B cell (primary cell): ENCODE data around the gene ATPAF1. TPM values are rescaled to one million over a fixed set of nuclear protein-coding genes. Genes with fewer than 3 reads are reported as not detected.

ENCODE experiments used
- ATAC-seq: fragments of 200-7000 bp; cut with Tn5 transposase; one replicate; pipeline ENCODE4 v1.10.0; 2021; ENCODE audit warnings: low read depth, mild to moderate bottlenecking, moderate number of reproducible peaks, moderate library complexity
- CTCF ChIA-PET: fragments of 350-600 bp; sonication (Branson Sonifier 250); formaldehyde crosslinking; loops from one replicate; lab custom pipeline; 2021; ENCODE audit warnings: antibody characterized with exemption, inconsistent platforms; lab: Charles Lee
- POLR2A ChIA-PET: fragments of 350-600 bp; sonication (Branson Sonifier 250); formaldehyde crosslinking; loops from one replicate; lab custom pipeline; 2021; ENCODE audit warnings: antibody characterized with exemption; lab: Charles Lee
- DNase-seq: peaks from one replicate; pipeline ENCODE4 v3.0.0; 2013
- H2AFZ ChIP-seq: 2 replicates; pipeline ENCODE4 v1.6.1; 2012; ENCODE audit warnings: mild to moderate bottlenecking, low read depth, low read length; ENCODE audit not compliant: insufficient read depth, poor library complexity, severe bottlenecking
- H3K27ac ChIP-seq, 2 donors: 1 replicate in 1 of 2; 2 replicates in 1 of 2; pipeline ENCODE4 v1.5.1; 2012 to 2013; ENCODE audit warnings: low read length in 2 of 2, mild to moderate bottlenecking in 2 of 2, moderate library complexity in 1 of 2
- H3K27me3 ChIP-seq, 4 experiments: fragments of 200-600 bp in 1 of 4; sonication (generic) in 1 of 4; replicated peaks in 1 of 4; 1 replicate in 2 of 4; 2 replicates in 2 of 4; pipeline versions ENCODE4 v1.6.1 to v1.7.0; 2013 to 2016; ENCODE audit warnings: low read length in 3 of 4, mild to moderate bottlenecking in 2 of 4, mixed read lengths in 1 of 4, moderate library complexity in 1 of 4; ENCODE audit not compliant: insufficient read depth in 4 of 4, control insufficient read depth in 3 of 4; ENCODE audit errors: control extremely low read depth in 1 of 4
- H3K36me3 ChIP-seq, 2 experiments: replicated peaks in 1 of 2; 1 replicate in 1 of 2; 2 replicates in 1 of 2; pipeline versions ENCODE4 v1.6.1 to v1.7.1; 2013; ENCODE audit warnings: low read length in 1 of 2; ENCODE audit not compliant: insufficient read depth in 2 of 2, control insufficient read depth in 1 of 2; ENCODE audit errors: control extremely low read depth in 1 of 2, extremely low read depth in 1 of 2
- H3K4me1 ChIP-seq, 2 donors: fragments of 200-600 bp in 1 of 2; sonication (generic) in 1 of 2; 1 replicate in 1 of 2; 2 replicates in 1 of 2; pipeline versions ENCODE4 v1.5.1 to v1.6.1; 2013 to 2017; ENCODE audit warnings: low read length in 2 of 2; ENCODE audit not compliant: control insufficient read depth in 2 of 2, insufficient read depth in 2 of 2
- H3K4me2 ChIP-seq: replicated peaks from 2 replicates; pipeline ENCODE3; 2012; ENCODE audit warnings: mild to moderate bottlenecking, low read depth, low read length; ENCODE audit not compliant: poor library complexity, severe bottlenecking
- H3K4me3 ChIP-seq, 5 experiments: fragments of 200-600 bp in 1 of 5; sonication (generic) in 1 of 5; 1 replicate in 3 of 5; 2 replicates in 2 of 5; pipeline versions ENCODE4 v1.5.1 to v1.7.0; 2011 to 2016; ENCODE audit warnings: low read length in 4 of 5, mild to moderate bottlenecking in 4 of 5, low read depth in 2 of 5, control low read depth in 1 of 5, moderate library complexity in 1 of 5; ENCODE audit not compliant: insufficient read depth in 1 of 5; ENCODE audit errors: control extremely low read depth in 1 of 5, extremely low read depth in 1 of 5
- H3K79me2 ChIP-seq: fragments of 200-600 bp; sonication (generic); one replicate; pipeline ENCODE4 v1.6.0; 2016; ENCODE audit warnings: low read length; ENCODE audit not compliant: control insufficient read depth, insufficient read depth
- H3K9ac ChIP-seq: fragments of 200-600 bp; sonication (generic); 2 replicates; pipeline ENCODE4 v1.6.1; 2017; ENCODE audit warnings: mild to moderate bottlenecking, low read length, moderate library complexity
- H3K9me3 ChIP-seq, 3 donors: one replicate each; pipeline versions ENCODE4 v1.6.1 to v1.7.1; 2013; ENCODE audit warnings: low read length in 2 of 3; ENCODE audit not compliant: control insufficient read depth in 2 of 3, insufficient read depth in 1 of 3; ENCODE audit errors: control extremely low read depth in 1 of 3
- H4K20me1 ChIP-seq: 2 replicates; pipeline ENCODE4 v1.6.0; 2012; ENCODE audit warnings: mild to moderate bottlenecking, low read length; ENCODE audit not compliant: insufficient read depth, control insufficient read depth, poor library complexity, severe bottlenecking
- H3K27ac Mint-ChIP-seq: one replicate; pipeline ENCODE4 v1.8.0; 2021; ENCODE audit warnings: mixed read lengths
- H3K27me3 Mint-ChIP-seq: one replicate; pipeline ENCODE4 v1.8.0; 2021; ENCODE audit warnings: mixed read lengths
- H3K4me1 Mint-ChIP-seq: one replicate; pipeline ENCODE4 v1.8.0; 2021; ENCODE audit warnings: mixed read lengths
- H3K4me3 Mint-ChIP-seq: one replicate; pipeline ENCODE4 v1.8.0; 2021; ENCODE audit warnings: mixed read lengths
- H3K9me3 Mint-ChIP-seq: one replicate; pipeline ENCODE4 v1.8.0; 2022; ENCODE audit warnings: mixed read lengths; ENCODE audit not compliant: insufficient read depth
- EZH2 ChIP-seq: IDR thresholded peaks from 2 replicates; pipeline ENCODE4 v1.6.1; 2012; ENCODE audit warnings: borderline replicate concordance, low read depth, mild to moderate bottlenecking, moderate library complexity, low read length; ENCODE audit not compliant: insufficient read depth, poor library complexity, severe bottlenecking
- WGBS: methylation state at CpG from one replicate; pipeline ENCODE4 v1.1.5; 2013; ENCODE audit warnings: missing lambda C conversion rate; ENCODE audit not compliant: insufficient coverage; 5-methylcytosine and 5-hydroxymethylcytosine counted together
- intact Hi-C: fragments of 100-400 bp; cut with micrococcal nuclease; formaldehyde crosslinking; loops from one replicate; pipeline ENCODE4 v1.10.0; 2022
- polyA plus RNA-seq: library from polyadenylated mRNA; depleted of rRNA; stranded (reverse); fragments of >200 nt; gene quantifications from 2 replicates; pipeline ENCODE4 v1.2.3, GENCODE V29; 2012
- total RNA-seq, 2 donors: library from RNA; stranded (reverse); fragments of 120-200 nt in 1 of 2; gene quantifications; 1 replicate in 1 of 2; 2 replicates in 1 of 2; pipeline versions ENCODE4 v1.2.3 to v1.2.4, GENCODE V29; 2013 to 2022
- TF ChIP-seq, protein P1 (sequence below): fragments of 200-600 bp; IDR thresholded peaks from one replicate; pipeline ENCODE4 v1.8.0; 2022; ENCODE audit warnings: antibody characterized with exemption, mild to moderate bottlenecking

Gene ATPAF1
- total and polyA plus RNA-seq, 2 donors (not counting 1 experiment from before 2014, with no cell fraction given): 18.3 to 22.0 TPM

DNA sequence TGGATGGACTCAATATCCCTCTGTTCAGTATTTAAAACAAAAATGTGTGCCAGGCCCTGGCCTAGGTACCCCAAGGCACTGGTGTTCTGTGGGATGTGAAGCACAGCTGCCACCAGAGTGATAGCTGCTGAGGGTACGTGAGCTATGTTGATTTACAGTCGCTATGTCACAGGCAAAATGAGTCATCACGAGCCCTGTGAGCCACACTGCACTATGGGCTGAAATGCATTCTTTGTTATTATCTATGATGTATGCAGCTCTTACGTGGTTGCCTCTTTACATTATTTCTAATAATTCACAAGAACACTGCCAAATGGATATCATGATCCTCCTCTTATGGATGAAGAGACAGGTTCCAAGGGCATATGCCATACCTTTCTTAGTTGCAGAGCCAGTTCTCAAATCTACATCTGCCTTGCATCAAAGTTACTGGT, 5.6 kb upstream of the ATPAF1 start:
- ATAC-seq (no peak), DNase-seq (no peak)
- Mint-ChIP-seq H3K27ac (no peak overlapping the region), H3K4me3 (no peak overlapping the region), H3K27me3 (no peaks in the 10 kb centered on the region), H3K9me3 (no peaks in the 10 kb centered on the region), H3K4me1 (peaks cover 13% of the 10 kb centered on the region)
- Histone ChIP-seq H3K4me2 (no peak overlapping the region), H3K36me3 (peaks cover 9 to 20% of the 10 kb centered on the region in 2 experiments), H3K4me1 (peaks cover 5 to 9% of the 10 kb centered on the region in 2 donors), H3K27ac (no peak overlapping the region), H2AFZ (no peak overlapping the region), H3K79me2 (no peaks in the 10 kb centered on the region), H3K9ac (no peak overlapping the region), H3K4me3 (no peak overlapping the region), H4K20me1 (no peaks in the 10 kb centered on the region), H3K9me3 (no peaks in the 10 kb centered on the region), H3K27me3 (no peaks in the 10 kb centered on the region)
- ChIA-PET POLR2A (no interaction called here), CTCF (no interaction called here)
- intact Hi-C loops: no loop called here
- WGBS: 100% methylated on average over 1 of the region's 4 CpGs
- no peak for TF ChIP-seq EZH2
- TF ChIP-seq, protein P1, sequence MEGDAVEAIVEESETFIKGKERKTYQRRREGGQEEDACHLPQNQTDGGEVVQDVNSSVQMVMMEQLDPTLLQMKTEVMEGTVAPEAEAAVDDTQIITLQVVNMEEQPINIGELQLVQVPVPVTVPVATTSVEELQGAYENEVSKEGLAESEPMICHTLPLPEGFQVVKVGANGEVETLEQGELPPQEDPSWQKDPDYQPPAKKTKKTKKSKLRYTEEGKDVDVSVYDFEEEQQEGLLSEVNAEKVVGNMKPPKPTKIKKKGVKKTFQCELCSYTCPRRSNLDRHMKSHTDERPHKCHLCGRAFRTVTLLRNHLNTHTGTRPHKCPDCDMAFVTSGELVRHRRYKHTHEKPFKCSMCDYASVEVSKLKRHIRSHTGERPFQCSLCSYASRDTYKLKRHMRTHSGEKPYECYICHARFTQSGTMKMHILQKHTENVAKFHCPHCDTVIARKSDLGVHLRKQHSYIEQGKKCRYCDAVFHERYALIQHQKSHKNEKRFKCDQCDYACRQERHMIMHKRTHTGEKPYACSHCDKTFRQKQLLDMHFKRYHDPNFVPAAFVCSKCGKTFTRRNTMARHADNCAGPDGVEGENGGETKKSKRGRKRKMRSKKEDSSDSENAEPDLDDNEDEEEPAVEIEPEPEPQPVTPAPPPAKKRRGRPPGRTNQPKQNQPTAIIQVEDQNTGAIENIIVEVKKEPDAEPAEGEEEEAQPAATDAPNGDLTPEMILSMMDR: no peak

DNA sequence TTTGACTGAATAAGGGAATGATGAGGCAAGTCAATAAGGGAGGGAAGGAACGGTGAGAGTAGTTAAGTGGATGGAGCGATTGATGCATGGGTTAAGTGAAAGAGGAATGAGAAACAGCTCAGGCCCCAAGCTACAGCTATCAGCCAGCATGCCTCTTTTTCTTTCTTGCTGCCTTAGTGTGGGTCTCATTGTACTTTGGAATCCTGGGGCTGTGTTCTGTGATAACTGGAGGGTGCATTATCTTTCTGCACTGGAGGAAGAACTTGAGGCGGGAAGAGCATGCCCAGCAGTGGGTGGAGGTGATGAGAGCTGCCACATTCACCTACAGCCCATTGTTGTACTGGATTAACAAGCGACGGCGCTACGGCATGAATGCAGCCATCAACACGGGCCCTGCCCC, 4.5 kb upstream of the ATPAF1 start:
- CTCF ChIA-PET: no interaction called here
- no peak for TF ChIP-seq EZH2
- TF ChIP-seq, protein P1: no peak
- no peaks in the 10 kb centered on the region for H3K9me3 ChIP-seq
- peaks cover 9% of the 10 kb centered on the region in 2 donors for H3K4me1 ChIP-seq
- no peak overlapping the region for H2AFZ ChIP-seq
- no peak overlapping the region for H3K27ac ChIP-seq
- H3K9me3 Mint-ChIP-seq: no peaks in the 10 kb centered on the region
- WGBS: 81% methylated on average over 6 of the region's 8 CpGs
- DNase-seq (no peak), ATAC-seq (no peak)
- H3K79me2 ChIP-seq: peaks cover 2% of the 10 kb centered on the region
- H3K4me3 ChIP-seq: no peak overlapping the region
- no peaks in the 10 kb centered on the region for H4K20me1 ChIP-seq
- H3K27me3 Mint-ChIP-seq: no peaks in the 10 kb centered on the region
- no peak overlapping the region for H3K4me3 Mint-ChIP-seq
- intact Hi-C loops: no loop called here
- H3K4me1 Mint-ChIP-seq: peaks cover 14% of the 10 kb centered on the region
- POLR2A ChIA-PET: no interaction called here
- no peak overlapping the region for H3K27ac Mint-ChIP-seq
- H3K9ac ChIP-seq: no peak overlapping the region
- no peak overlapping the region for H3K4me2 ChIP-seq
- H3K36me3 ChIP-seq: peaks cover 5 to 11% of the 10 kb centered on the region in 2 experiments
- H3K27me3 ChIP-seq: no peaks in the 10 kb centered on the region
